Fibroblast of the conjunctiva (primary cell): ENCODE data around the gene SCML1.

ENCODE experiments used
- DNase-seq: peaks from one replicate; pipeline ENCODE4 v3.0.0-alpha.2; 2010; ENCODE audit warnings: low read depth

Gene SCML1

GRCh38 chrX:17798921-17799320 is 61.6 kb downstream of the SCML1 start:
- DNase-seq = no peak

GRCh38 chrX:17801431-17801830 is 64.1 kb downstream of the SCML1 start:
- no peak for DNase-seq

GRCh38 chrX:17802756-17803155 is 65.5 kb downstream of the SCML1 start:
- DNase-seq = no peak

- DNase-seq = no peak
These were observed 66.2 kb downstream of the SCML1 start for GRCh38 chrX:17803449-17803848.
